Mesothelial cell of epicardium (in vitro differentiated cells): Measurements from ENCODE around the gene DENND5B. TPM values are rescaled to one million over a fixed set of nuclear protein-coding genes. Genes with fewer than 3 reads are reported as not detected.
"Not testable (repeated sequence)": the region's sequence is repeated elsewhere in the genome, so short reads cannot be mapped to it uniquely, and the experiment has no call there.

ENCODE experiments used
- DNase-seq, 2 experiments: peaks; one replicate each; pipeline ENCODE4 v3.0.0; 2021; ENCODE audit warnings: low spot score in 2 of 2; ENCODE audit not compliant: unreplicated experiment in 2 of 2
- H3K27ac Mint-ChIP-seq: 2 replicates; pipeline ENCODE4 v1.8.0; 2021; ENCODE audit warnings: mixed read lengths
- H3K27me3 Mint-ChIP-seq: 2 replicates; pipeline ENCODE4 v1.8.0; 2021; ENCODE audit warnings: low read depth, mixed read lengths
- H3K36me3 Mint-ChIP-seq: 2 replicates; pipeline ENCODE4 v1.8.0; 2021; ENCODE audit warnings: mixed read lengths
- H3K4me1 Mint-ChIP-seq: 2 replicates; pipeline ENCODE4 v1.8.0; 2021; ENCODE audit warnings: mixed read lengths
- H3K4me3 Mint-ChIP-seq: 2 replicates; pipeline ENCODE4 v1.8.0; 2021; ENCODE audit warnings: mild to moderate bottlenecking, moderate library complexity, mixed read lengths
- H3K9me3 Mint-ChIP-seq: 2 replicates; pipeline ENCODE4 v1.8.0; 2021; ENCODE audit warnings: mixed read lengths
- CTCF ChIP-seq: fragments of 200-600 bp; sonication (generic); IDR thresholded peaks from one replicate; pipeline ENCODE4 v1.5.0; 2021; ENCODE audit warnings: antibody characterized with exemption; ENCODE audit not compliant: unreplicated experiment
- total RNA-seq: library from RNA; stranded (reverse); gene quantifications from 3 replicates; pipeline ENCODE4 v1.2.1, GENCODE V29; 2021

DENND5B gene
- total RNA-seq, 1 donor from 2014 or later: 27.1 TPM

- no peak for TF ChIP-seq CTCF
- Mint-ChIP-seq H3K27me3 (no peaks in the 10 kb centered on the region), H3K9me3 (peaks cover 2% of the 10 kb centered on the region), H3K36me3 (peaks cover 15% of the 10 kb centered on the region), H3K27ac (peak overlapping the region; percentile 90), H3K4me3 (no peak overlapping the region), H3K4me1 (peaks cover 47% of the 10 kb centered on the region)
- DNase-seq: no peak
These were observed 203.9 kb downstream of the DENND5B start for GRCh38 chr12:31387011-31387410.

GRCh38 chr12:31386364-31386777 is 204.6 kb downstream of the DENND5B start:
- DNase-seq: no peak

DNA sequence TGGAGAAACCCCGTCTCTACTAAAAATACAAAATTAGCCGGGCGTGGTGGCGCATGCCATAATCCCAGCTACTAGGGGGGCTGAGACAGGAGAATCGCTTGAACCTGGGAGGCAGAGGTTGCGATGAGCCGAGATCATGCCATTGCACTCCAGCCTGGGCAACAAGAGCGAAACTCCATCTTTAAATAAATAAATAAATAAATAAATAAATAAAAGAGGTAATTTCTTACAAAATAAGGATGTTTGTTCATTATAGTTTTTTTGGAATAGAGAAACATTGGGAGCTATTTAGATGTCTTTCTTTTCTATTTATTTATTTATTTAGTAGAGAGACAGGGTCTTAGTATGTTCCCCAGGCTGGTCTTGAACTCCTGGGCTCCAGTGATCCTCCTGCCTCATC is 213.7 kb downstream of the DENND5B start:
- H3K27ac Mint-ChIP-seq, H3K36me3 Mint-ChIP-seq: not testable (repeated sequence)

More at GRCh38 chr12:31386364-31386777, 204.6 kb downstream of the DENND5B start:
- TF ChIP-seq CTCF: no peak
- H3K4me3 Mint-ChIP-seq: no peak overlapping the region
- peaks cover 47% of the 10 kb centered on the region for H3K4me1 Mint-ChIP-seq
- peak overlapping the region; percentile 90 for H3K27ac Mint-ChIP-seq
- peaks cover 17% of the 10 kb centered on the region for H3K36me3 Mint-ChIP-seq
- no peaks in the 10 kb centered on the region for H3K27me3 Mint-ChIP-seq
- peaks cover 5% of the 10 kb centered on the region for H3K9me3 Mint-ChIP-seq

GRCh38 chr12:31375422-31375821 is 215.5 kb downstream of the DENND5B start:
- not testable (repeated sequence) for H3K27me3 Mint-ChIP-seq, H3K27ac Mint-ChIP-seq, H3K4me3 Mint-ChIP-seq, H3K36me3 Mint-ChIP-seq, DNase-seq, H3K9me3 Mint-ChIP-seq
- H3K4me1 Mint-ChIP-seq: peaks cover 11% of the 10 kb centered on the region

More for the DNA sequence above, 213.7 kb downstream of the DENND5B start:
- H3K9me3 Mint-ChIP-seq, H3K4me3 Mint-ChIP-seq, H3K27me3 Mint-ChIP-seq, DNase-seq, H3K4me1 Mint-ChIP-seq: not testable (repeated sequence)

DNA sequence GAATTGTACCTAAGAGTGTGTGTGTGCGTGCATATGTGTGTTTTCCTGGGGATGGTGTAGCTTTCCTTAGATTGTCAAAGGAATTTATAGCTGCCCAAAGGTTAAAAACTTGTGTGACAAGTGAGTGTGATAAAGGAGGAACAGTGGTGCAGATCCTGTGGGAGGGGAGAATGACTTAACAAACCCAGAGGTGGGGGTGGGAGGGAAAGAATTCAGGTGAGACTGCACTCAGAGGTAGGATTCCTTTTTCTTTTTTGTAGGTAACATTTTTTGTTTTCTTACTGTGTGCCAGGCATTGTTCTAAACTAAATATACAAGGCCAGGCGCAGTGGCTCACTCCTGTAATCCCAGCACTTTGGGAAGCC is 219.7 kb downstream of the DENND5B start:
- Mint-ChIP-seq H3K36me3 (no peaks in the 10 kb centered on the region), H3K4me1 (peaks cover 31% of the 10 kb centered on the region), H3K27me3 (no peaks in the 10 kb centered on the region), H3K4me3 (peak overlapping the region; percentile 2), H3K9me3 (no peaks in the 10 kb centered on the region), H3K27ac (peak overlapping the region; percentile 96)
- DNase-seq: no peak
- TF ChIP-seq CTCF: no peak

DNA sequence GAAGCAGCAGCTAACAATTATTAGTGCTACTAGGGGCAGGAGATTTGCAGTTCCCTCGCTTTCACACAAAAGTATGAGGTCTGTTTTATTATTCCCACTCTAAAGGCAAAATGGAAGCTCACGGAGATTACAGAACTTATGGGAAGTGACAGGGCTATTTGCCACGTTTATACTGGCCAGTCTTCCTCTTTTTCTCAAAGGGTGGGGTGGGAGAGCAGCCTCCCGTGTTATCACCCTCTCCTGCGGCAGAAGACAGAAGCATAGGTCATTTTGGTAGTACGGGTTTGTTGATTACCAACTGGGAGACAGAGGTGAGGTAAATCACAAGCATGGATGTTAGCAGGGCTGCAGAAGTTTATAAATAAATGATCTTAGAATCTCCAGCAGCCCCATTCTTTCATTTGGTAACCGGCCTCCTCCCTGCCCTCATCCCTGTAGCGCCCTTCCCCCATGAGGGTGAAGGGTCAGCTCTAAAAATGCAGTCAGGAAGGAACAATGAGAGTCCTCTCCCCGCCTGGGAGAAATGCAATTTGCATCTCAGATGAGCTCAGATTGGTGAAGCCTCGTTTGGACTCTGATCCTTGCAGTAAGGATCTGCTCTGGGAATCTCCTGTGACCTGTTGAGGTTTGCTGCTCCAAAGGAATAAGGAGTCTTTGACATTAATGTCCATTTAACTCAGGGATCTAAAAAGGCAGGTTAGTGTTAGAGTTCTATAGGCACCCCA is 220.2 kb downstream of the DENND5B start:
- Mint-ChIP-seq H3K27me3 (no peaks in the 10 kb centered on the region), H3K36me3 (no peaks in the 10 kb centered on the region), H3K4me3 (peak overlapping the region; percentile 65), H3K27ac (peak overlapping the region; percentile 96), H3K9me3 (no peaks in the 10 kb centered on the region), H3K4me1 (peaks cover 31% of the 10 kb centered on the region)
- no peak for TF ChIP-seq CTCF
- no peak for DNase-seq
